Measurements from ENCODE around the gene SH3BP4.

DNA sequence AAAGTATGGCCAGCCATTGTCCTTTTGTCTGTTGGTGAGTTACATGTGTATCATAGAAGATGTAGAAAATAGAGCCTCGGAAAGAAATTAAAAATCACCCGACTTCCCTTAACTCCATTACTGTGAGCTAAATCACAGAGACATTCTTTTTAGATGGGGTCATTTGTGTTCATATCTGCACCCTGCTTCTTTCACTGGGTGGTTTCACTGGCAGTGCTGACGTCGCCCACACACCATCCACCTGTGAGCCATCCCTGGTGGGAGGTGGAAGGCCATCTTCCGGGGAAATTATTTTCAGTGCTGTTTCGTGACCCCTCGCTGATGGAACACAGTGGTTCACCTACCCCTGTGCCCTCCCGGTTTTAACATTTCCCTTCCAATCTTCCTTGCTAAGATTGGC is 21.2 kb downstream of the SH3BP4 start:
- TF ChIP-seq, protein P1, sequence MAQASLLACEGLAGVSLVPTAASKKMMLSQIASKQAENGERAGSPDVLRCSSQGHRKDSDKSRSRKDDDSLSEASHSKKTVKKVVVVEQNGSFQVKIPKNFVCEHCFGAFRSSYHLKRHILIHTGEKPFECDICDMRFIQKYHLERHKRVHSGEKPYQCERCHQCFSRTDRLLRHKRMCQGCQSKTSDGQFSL (CRISPR knock-in tag; IDR thresholded peaks at IDR 0.05), result no peak
- TF ChIP-seq, protein P2, sequence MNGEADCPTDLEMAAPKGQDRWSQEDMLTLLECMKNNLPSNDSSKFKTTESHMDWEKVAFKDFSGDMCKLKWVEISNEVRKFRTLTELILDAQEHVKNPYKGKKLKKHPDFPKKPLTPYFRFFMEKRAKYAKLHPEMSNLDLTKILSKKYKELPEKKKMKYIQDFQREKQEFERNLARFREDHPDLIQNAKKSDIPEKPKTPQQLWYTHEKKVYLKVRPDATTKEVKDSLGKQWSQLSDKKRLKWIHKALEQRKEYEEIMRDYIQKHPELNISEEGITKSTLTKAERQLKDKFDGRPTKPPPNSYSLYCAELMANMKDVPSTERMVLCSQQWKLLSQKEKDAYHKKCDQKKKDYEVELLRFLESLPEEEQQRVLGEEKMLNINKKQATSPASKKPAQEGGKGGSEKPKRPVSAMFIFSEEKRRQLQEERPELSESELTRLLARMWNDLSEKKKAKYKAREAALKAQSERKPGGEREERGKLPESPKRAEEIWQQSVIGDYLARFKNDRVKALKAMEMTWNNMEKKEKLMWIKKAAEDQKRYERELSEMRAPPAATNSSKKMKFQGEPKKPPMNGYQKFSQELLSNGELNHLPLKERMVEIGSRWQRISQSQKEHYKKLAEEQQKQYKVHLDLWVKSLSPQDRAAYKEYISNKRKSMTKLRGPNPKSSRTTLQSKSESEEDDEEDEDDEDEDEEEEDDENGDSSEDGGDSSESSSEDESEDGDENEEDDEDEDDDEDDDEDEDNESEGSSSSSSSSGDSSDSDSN (CRISPR knock-in tag; IDR thresholded peaks at IDR 0.05), result no peak
- TF ChIP-seq KDM4B (CRISPR knock-in tag; IDR thresholded peaks at IDR 0.05) (no peak), ZNF530 (CRISPR knock-in tag; IDR thresholded peaks at IDR 0.05; ENCODE audit: low read depth) (no peak), ZSCAN29 (CRISPR knock-in tag; conservative IDR thresholded peaks at IDR 0.05) (no peak), EP300 (IDR thresholded peaks at IDR 0.05; ENCODE audit: low read depth in 2 of 2, low read length in 2 of 2) (no peak), EP300 (CRISPR knock-in tag; IDR thresholded peaks at IDR 0.05; ENCODE audit: borderline replicate concordance) (no peak), ZNF510 (CRISPR knock-in tag; IDR thresholded peaks at IDR 0.05; ENCODE audit: low read depth) (no peak), LCORL (IDR thresholded peaks at IDR 0.05) (no peak), LCORL (CRISPR knock-in tag; IDR thresholded peaks at IDR 0.05) (no peak)
- TF ChIP-seq, protein P3, sequence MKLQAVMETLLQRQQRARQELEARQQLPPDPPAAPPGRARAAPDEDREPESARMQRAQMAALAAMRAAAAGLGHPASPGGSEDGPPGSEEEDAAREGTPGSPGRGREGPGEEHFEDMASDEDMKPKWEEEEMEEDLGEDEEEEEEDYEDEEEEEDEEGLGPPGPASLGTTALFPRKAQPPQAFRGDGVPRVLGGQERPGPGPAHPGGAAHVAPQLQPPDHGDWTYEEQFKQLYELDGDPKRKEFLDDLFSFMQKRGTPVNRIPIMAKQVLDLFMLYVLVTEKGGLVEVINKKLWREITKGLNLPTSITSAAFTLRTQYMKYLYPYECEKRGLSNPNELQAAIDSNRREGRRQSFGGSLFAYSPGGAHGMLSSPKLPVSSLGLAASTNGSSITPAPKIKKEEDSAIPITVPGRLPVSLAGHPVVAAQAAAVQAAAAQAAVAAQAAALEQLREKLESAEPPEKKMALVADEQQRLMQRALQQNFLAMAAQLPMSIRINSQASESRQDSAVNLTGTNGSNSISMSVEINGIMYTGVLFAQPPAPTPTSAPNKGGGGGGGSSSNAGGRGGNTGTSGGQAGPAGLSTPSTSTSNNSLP (IDR thresholded peaks at IDR 0.05; ENCODE audit: low read depth, low read length), result no peak
- TF ChIP-seq, protein P4, sequence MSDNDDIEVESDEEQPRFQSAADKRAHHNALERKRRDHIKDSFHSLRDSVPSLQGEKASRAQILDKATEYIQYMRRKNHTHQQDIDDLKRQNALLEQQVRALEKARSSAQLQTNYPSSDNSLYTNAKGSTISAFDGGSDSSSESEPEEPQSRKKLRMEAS (IDR thresholded peaks at IDR 0.05), result no peak

Data from HepG2 (cell line).